K562 (cell line): ENCODE results near the gene CPLANE2. TPM values are rescaled to one million over a fixed set of nuclear protein-coding genes. Genes with fewer than 3 reads are reported as not detected.

Experiments
- CC2D1A ChIP-seq: fragments of 450-650 bp; IDR thresholded peaks from 2 replicates; pipeline ENCODE4 v1.6.1; 2017; ENCODE audit warnings: mild to moderate bottlenecking
- CHD7 ChIP-seq: fragments of 200-600 bp; sonication (generic); IDR thresholded peaks from one replicate; pipeline ENCODE4 v1.6.1; 2012; ENCODE audit warnings: mild to moderate bottlenecking, low read depth, low read length, inconsistent platforms
- DEAF1 ChIP-seq: fragments of 450-650 bp; formaldehyde crosslinking; IDR thresholded peaks from 2 replicates; pipeline ENCODE4 v1.4.0; 2020; ENCODE audit warnings: mild to moderate bottlenecking, moderate library complexity
- MCM2 ChIP-seq: fragments of 450-650 bp; IDR thresholded peaks from 2 replicates; pipeline ENCODE4 v1.6.1; 2017; ENCODE audit warnings: low read depth, mild to moderate bottlenecking
- REST ChIP-seq, 2 experiments: fragments of 450-650 bp; formaldehyde crosslinking in 1 of 2; IDR thresholded peaks; 2 replicates each; pipeline versions ENCODE4 v1.4.0 to v1.6.1; 2014 to 2020; ENCODE audit warnings: mild to moderate bottlenecking in 2 of 2, borderline replicate concordance in 1 of 2, low read depth in 1 of 2
- polyA plus RNA-seq, 8 experiments: library from polyadenylated mRNA; depleted of rRNA in 4 of 8; stranded (reverse) in 5 of 8; unstranded in 3 of 8; fragments of >200 nt; fragmentation: Nextera tagmentation in 2 of 8; fragmentation: Illumina TruSeq in 1 of 8; extraction: Ambion mirVana in 2 of 8; extraction: Trizol in 1 of 8; gene quantifications; 2 replicates each; pipeline versions ENCODE4 v1.2.1 to v1.2.3, GENCODE V29; 2011 to 2014; ENCODE audit warnings: inconsistent platforms in 1 of 8, missing spikeins in 1 of 8
- total RNA-seq, 7 experiments: library from RNA; depleted of rRNA in 6 of 7; stranded (reverse); fragments of >200 nt in 6 of 7; fragmentation: Illumina TruSeq in 2 of 7; extraction: Trizol in 2 of 7; gene quantifications; 2 replicates each; pipeline versions ENCODE4 v1.2.1 to v1.2.3, GENCODE V29; 2011 to 2021; ENCODE audit warnings: low replicate concordance in 1 of 7

The CPLANE2 gene
- total and polyA plus RNA-seq, 9 of the 15 experiments (the other 6 are each of a cell fraction or from before 2014, with no cell fraction given): 0.17 to 20.9 (median 8.1) TPM

- TF ChIP-seq DEAF1 (CRISPR knock-in tag) (peak; percentile 93), CHD7 (peak; percentile 8), MCM2 (no peak), REST (IDR thresholded peaks at IDR 0.05; ENCODE audit: borderline replicate concordance) (peak; percentile 90), REST (CRISPR knock-in tag; IDR thresholded peaks at IDR 0.05; ENCODE audit: low read depth) (no peak), CC2D1A (peak; percentile 82)
These were observed 7.1 kb upstream of the CPLANE2 start (continued) for GRCh38 chr1:16243936-16244649.
